ENCODE measurements around the gene KCNK4. TPM values are rescaled to one million over a fixed set of nuclear protein-coding genes. Genes with fewer than 3 reads are reported as not detected.

The KCNK4 gene
- total and polyA plus RNA-seq, 2 of the 13 experiments (the other 11 are each of a cell fraction or from before 2014, with no cell fraction given): not detected

DNA sequence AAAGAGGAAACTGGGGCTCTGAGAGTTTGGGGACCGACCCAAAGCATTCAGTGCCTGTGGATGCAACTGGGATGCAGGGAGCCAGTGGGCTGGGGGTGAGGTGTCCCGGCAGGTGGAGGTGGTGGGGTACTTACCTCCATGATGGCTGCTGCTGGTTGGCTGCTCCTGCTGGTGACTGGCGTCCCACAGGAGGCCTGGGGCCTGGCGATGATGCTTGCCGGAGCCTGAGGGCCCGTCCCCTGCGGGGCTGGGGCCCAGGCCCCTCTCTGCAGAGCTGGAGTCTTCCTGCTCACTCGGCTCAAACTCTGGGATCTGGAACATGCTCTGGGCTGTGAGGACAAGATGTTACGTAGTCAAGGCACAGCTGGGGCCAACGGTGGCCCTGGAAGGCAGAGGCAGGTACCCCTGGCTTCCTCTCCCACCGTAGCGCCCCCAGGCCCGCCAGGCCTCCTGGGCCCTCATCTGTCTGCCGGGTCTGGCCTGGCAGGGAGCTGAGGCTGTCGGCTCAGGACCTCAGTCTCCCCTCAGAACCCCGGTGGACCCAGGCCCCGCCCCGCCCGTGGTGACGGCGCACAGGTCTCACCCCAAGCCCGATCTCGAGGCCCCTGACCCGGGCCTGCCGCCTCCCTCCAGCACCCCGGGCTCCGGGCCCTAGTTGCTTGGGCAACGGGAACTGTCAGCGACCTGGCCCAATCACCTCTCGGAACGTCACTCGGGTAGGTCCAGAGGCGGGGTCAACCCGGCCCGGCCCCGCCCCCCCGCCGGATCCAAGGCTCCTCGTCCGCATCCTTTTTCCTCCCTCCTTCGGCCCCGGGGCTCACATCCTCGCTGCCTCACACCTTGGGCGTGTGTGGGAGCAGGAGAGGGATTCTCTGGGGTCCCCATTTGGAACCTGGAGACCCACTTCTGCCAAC is 6.8 kb upstream of the KCNK4 start, which contains the start of gene BAD (continued):
- TF ChIP-seq, protein P1, sequence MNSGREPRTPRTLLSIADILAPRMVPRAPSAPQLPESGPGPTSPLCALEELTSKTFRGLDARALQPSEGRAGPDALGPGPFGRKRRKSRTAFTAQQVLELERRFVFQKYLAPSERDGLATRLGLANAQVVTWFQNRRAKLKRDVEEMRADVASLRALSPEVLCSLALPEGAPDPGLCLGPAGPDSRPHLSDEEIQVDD (CRISPR knock-in tag; IDR thresholded peaks at IDR 0.05; ENCODE audit: borderline replicate concordance): no peak
- TF ChIP-seq, protein P2, sequence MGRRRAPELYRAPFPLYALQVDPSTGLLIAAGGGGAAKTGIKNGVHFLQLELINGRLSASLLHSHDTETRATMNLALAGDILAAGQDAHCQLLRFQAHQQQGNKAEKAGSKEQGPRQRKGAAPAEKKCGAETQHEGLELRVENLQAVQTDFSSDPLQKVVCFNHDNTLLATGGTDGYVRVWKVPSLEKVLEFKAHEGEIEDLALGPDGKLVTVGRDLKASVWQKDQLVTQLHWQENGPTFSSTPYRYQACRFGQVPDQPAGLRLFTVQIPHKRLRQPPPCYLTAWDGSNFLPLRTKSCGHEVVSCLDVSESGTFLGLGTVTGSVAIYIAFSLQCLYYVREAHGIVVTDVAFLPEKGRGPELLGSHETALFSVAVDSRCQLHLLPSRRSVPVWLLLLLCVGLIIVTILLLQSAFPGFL (CRISPR knock-in tag; IDR thresholded peaks at IDR 0.05): no peak
- TF ChIP-seq ZNF777 (CRISPR knock-in tag; IDR thresholded peaks at IDR 0.05) (no peak; the same call in 1 of the 2 replicates), PHF8 (CRISPR knock-in tag; IDR thresholded peaks at IDR 0.05) (peak; percentile 55), TCF7L2 (IDR thresholded peaks at IDR 0.05; ENCODE audit: low read depth, low read length) (no peak), ZNF589 (CRISPR knock-in tag; conservative IDR thresholded peaks at IDR 0.05) (no peak), ZNF543 (CRISPR knock-in tag; IDR thresholded peaks at IDR 0.05) (0 out of 2 replicates have a peak, but pooled peaks have one; percentile 33), ZIK1 (CRISPR knock-in tag; IDR thresholded peaks at IDR 0.05; ENCODE audit: borderline replicate concordance, low read depth) (no peak), CC2D1A (CRISPR knock-in tag; IDR thresholded peaks at IDR 0.05) (no peak), SOX5 (CRISPR knock-in tag; IDR thresholded peaks at IDR 0.05; ENCODE audit: borderline replicate concordance) (no peak), USF2 (IDR thresholded peaks at IDR 0.05; ENCODE audit: low read depth, low read length) (no peak), USF2 (CRISPR knock-in tag; IDR thresholded peaks at IDR 0.05; ENCODE audit: borderline replicate concordance) (no peak), FIP1L1 (IDR thresholded peaks at IDR 0.05; ENCODE audit: borderline replicate concordance, insufficient read depth, low read depth, low read length) (no peak), TCF7 (IDR thresholded peaks at IDR 0.05; ENCODE audit: low read depth) (no peak), NFIB (CRISPR knock-in tag; IDR thresholded peaks at IDR 0.05; ENCODE audit: borderline replicate concordance) (no peak), ZNF383 (CRISPR knock-in tag; IDR thresholded peaks at IDR 0.05; ENCODE audit: borderline replicate concordance) (no peak), ZNF776 (CRISPR knock-in tag; IDR thresholded peaks at IDR 0.05) (no peak), RFX1 (IDR thresholded peaks at IDR 0.05) (peak; percentile 91)
- TF ChIP-seq, protein P3, sequence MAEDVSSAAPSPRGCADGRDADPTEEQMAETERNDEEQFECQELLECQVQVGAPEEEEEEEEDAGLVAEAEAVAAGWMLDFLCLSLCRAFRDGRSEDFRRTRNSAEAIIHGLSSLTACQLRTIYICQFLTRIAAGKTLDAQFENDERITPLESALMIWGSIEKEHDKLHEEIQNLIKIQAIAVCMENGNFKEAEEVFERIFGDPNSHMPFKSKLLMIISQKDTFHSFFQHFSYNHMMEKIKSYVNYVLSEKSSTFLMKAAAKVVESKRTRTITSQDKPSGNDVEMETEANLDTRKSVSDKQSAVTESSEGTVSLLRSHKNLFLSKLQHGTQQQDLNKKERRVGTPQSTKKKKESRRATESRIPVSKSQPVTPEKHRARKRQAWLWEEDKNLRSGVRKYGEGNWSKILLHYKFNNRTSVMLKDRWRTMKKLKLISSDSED (CRISPR knock-in tag; IDR thresholded peaks at IDR 0.05): no peak
- TF ChIP-seq, protein P4, sequence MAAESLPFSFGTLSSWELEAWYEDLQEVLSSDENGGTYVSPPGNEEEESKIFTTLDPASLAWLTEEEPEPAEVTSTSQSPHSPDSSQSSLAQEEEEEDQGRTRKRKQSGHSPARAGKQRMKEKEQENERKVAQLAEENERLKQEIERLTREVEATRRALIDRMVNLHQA (CRISPR knock-in tag; IDR thresholded peaks at IDR 0.05): no peak; the same call in 1 of the 2 replicates
- TF ChIP-seq, protein P5, sequence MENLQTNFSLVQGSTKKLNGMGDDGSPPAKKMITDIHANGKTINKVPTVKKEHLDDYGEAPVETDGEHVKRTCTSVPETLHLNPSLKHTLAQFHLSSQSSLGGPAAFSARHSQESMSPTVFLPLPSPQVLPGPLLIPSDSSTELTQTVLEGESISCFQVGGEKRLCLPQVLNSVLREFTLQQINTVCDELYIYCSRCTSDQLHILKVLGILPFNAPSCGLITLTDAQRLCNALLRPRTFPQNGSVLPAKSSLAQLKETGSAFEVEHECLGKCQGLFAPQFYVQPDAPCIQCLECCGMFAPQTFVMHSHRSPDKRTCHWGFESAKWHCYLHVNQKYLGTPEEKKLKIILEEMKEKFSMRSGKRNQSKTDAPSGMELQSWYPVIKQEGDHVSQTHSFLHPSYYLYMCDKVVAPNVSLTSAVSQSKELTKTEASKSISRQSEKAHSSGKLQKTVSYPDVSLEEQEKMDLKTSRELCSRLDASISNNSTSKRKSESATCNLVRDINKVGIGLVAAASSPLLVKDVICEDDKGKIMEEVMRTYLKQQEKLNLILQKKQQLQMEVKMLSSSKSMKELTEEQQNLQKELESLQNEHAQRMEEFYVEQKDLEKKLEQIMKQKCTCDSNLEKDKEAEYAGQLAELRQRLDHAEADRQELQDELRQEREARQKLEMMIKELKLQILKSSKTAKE (CRISPR knock-in tag; IDR thresholded peaks at IDR 0.05; ENCODE audit: borderline replicate concordance): no peak

Data from HepG2 (cell line).